ENCODE data around the gene DRC7.

DNA sequence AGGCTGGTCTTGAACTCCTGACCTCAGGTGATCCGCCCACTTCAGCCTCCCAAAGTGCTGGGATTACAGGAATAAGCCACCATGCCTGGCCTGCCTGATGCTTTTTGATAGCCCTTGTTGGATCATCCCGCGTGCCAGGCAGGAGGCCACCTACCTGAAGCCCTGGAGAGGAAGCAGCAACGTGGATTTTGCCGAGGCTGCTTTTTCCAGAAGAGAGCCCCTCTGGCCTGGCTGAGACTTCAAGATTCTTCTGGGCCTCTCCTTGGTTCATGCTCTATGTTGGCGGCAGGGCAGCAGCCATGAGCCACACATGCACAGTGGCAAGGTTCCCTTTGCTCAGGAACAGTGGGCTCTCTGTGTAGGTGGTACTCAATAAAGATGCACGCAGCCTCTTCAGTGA, 52.5 kb downstream of the DRC7 start:
- no peak for TF ChIP-seq POLR2A (IDR thresholded peaks at IDR 0.05)
- TF ChIP-seq, protein P1, sequence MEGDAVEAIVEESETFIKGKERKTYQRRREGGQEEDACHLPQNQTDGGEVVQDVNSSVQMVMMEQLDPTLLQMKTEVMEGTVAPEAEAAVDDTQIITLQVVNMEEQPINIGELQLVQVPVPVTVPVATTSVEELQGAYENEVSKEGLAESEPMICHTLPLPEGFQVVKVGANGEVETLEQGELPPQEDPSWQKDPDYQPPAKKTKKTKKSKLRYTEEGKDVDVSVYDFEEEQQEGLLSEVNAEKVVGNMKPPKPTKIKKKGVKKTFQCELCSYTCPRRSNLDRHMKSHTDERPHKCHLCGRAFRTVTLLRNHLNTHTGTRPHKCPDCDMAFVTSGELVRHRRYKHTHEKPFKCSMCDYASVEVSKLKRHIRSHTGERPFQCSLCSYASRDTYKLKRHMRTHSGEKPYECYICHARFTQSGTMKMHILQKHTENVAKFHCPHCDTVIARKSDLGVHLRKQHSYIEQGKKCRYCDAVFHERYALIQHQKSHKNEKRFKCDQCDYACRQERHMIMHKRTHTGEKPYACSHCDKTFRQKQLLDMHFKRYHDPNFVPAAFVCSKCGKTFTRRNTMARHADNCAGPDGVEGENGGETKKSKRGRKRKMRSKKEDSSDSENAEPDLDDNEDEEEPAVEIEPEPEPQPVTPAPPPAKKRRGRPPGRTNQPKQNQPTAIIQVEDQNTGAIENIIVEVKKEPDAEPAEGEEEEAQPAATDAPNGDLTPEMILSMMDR (IDR thresholded peaks at IDR 0.05): no peak

Data from esophagus squamous epithelium (tissue), 4 donors.